GM18870 (cell line): ENCODE measurements around the gene GUCD1.

Source experiments
- ATAC-seq: cut with Tn5 transposase; IDR thresholded peaks from one replicate; pipeline ENCODE4 v1.9.1; 2021; ENCODE audit warnings: moderate library complexity; ENCODE audit not compliant: unreplicated experiment

Gene GUCD1

GRCh38 chr22:24590596-24591173 is 35.7 kb upstream of the GUCD1 start:
- no peak for ATAC-seq

- ATAC-seq: no peak
These were observed 34.6 kb upstream of the GUCD1 start for GRCh38 chr22:24589518-24590030.

GRCh38 chr22:24588757-24589481 is 34.0 kb upstream of the GUCD1 start:
- ATAC-seq: no peak

GRCh38 chr22:24588381-24588756 is 33.4 kb upstream of the GUCD1 start:
- no peak for ATAC-seq

- ATAC-seq: no peak
These were observed 33.0 kb upstream of the GUCD1 start for GRCh38 chr22:24587948-24588347.

- ATAC-seq: no peak
These were observed 32.3 kb upstream of the GUCD1 start for GRCh38 chr22:24587251-24587650.

- no peak for ATAC-seq
These were observed 31.1 kb upstream of the GUCD1 start for GRCh38 chr22:24585927-24586546.

- ATAC-seq: no peak
These were observed 30.5 kb upstream of the GUCD1 start for GRCh38 chr22:24585461-24585860.

GRCh38 chr22:24584871-24585411 is 30.0 kb upstream of the GUCD1 start:
- no peak for ATAC-seq

- ATAC-seq: no peak
These were observed 29.3 kb upstream of the GUCD1 start for GRCh38 chr22:24584166-24584790.

- no peak for ATAC-seq
These were observed 28.6 kb upstream of the GUCD1 start for GRCh38 chr22:24583221-24584165.

- no peak for ATAC-seq
These were observed 27.3 kb upstream of the GUCD1 start for GRCh38 chr22:24582056-24582814.

GRCh38 chr22:24580276-24580675 is 25.3 kb upstream of the GUCD1 start:
- ATAC-seq: no peak

- no peak for ATAC-seq
These were observed 24.3 kb upstream of the GUCD1 start for GRCh38 chr22:24579258-24579601.

GRCh38 chr22:24578355-24579257 is 23.7 kb upstream of the GUCD1 start:
- ATAC-seq: no peak

- no peak for ATAC-seq
These were observed 21.8 kb upstream of the GUCD1 start for GRCh38 chr22:24576778-24577177.

- ATAC-seq: no peak
These were observed 16.3 kb upstream of the GUCD1 start for GRCh38 chr22:24571266-24571665.

GRCh38 chr22:24567668-24568067 is 12.7 kb upstream of the GUCD1 start:
- ATAC-seq: no peak
